ENCODE results near the gene PROZ.
A peak's percentile ranks its signal among the peaks of the same experiment; 100 is the strongest.

PROZ gene

DNA sequence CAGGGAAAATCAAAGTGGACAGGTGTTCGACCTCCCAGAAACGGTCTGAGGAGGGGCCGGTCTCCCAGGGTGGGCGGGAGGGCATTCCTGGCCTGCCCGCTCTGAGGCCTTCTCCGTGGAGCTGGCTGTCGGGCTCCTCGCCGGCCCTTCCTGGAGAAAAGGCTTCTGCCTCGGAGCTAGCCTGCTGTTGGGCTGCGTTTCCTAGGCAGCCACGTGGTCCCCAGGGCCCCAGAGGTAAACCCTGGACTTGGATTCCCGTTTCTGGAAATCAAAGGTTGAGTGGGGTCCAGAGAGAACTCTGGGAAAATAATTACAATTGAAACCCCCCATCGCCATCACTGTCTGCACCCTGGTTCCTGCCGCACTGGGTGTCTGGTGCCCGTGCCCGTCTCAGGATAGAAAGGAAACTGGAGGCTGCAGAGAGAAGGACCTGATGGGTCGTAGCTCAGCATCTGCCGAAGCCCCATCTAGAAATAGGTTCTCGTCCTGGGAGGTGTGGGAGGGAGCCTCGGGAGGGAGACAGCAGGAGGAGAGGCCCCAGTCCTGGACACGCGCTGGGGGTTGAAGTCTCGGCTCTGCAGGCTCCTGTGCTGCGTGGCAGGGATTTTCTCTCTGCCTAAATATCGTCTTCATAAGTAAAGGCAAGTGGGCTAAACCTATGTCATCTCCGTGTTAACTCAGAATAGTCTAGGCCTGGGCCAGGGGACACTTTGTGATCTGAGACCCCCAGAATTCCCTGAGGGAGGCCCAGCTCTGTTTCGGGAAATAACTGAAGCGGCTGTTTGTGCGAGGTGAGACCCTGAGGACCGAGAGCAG lies 7.7 kb upstream of the PROZ start:
- Histone ChIP-seq H3K9me3 (ENCODE audit: low read length) (no peaks in the 10 kb centered on the region), H3K36me3 (ENCODE audit: insufficient read depth, low read length) (no peaks in the 10 kb centered on the region), H2AFZ (ENCODE audit: low read depth, low read length) (no peak overlapping the region), H3K27me3 (ENCODE audit: insufficient read depth, low read length) (peaks cover 4% of the 10 kb centered on the region), H3K4me1 (ENCODE audit: insufficient read depth, low read length) (peaks cover 9% of the 10 kb centered on the region), H3K4me3 (ENCODE audit: low read length) (no peak overlapping the region)

DNA sequence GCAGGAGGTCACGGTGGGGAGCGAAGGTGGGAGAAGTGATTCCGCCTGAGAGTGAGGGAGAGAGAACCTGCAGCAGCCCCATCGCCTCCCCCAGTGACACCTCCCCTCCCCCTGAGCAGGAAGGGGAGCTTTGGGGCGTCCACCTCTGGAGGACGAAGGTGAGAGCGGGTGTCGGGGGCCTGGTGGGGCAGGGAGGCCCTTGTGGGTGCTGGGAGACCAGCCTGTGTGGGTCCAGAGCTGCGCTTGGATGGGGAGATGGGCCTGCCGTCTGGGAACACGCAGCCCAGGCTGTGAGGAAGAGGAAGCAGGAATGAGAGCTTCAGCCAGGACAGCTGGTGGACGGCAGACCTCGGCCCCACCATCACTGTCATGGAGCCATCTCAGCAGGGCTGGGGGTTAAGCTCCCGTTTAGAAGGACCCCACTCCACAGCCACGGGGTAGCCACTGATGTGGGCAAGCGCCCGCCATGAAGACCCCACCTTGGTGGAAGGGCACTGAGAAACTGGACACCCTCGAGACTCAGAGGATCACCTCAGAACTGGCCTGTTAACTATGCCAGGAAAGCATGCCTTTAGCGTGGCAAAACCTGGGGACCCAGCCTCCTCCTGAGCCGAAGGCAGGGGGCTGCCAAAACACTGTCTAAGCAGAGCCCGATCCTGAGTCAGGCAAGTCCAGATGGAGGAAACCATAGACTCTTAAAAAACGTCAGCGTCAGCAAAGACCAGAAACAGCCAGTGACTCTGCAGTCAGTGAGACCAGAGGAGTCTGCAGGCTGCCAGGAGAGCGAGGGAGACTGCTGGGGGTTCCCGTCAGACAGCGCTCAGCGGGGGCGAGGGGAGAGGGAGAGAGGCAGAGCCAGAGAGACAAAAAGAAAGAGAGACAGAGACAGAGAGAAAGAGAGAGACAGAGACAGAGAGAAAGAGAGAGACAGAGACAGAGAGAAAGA lies 6.4 kb upstream of the PROZ start:
- no peaks in the 10 kb centered on the region for H3K36me3 ChIP-seq (ENCODE audit: insufficient read depth, low read length)
- H3K27me3 ChIP-seq (ENCODE audit: insufficient read depth, low read length), result peaks cover 4% of the 10 kb centered on the region
- peaks cover 2% of the 10 kb centered on the region for H3K9me3 ChIP-seq (ENCODE audit: low read length)
- H2AFZ ChIP-seq (ENCODE audit: low read depth, low read length), result no peak overlapping the region
- peaks cover 9% of the 10 kb centered on the region for H3K4me1 ChIP-seq (ENCODE audit: insufficient read depth, low read length)
- no peak overlapping the region for H3K4me3 ChIP-seq (ENCODE audit: low read length)

- Histone ChIP-seq H3K36me3 (ENCODE audit: insufficient read depth, low read length) (no peaks in the 10 kb centered on the region), H2AFZ (ENCODE audit: low read depth, low read length) (no peak overlapping the region), H3K4me3 (ENCODE audit: low read length) (no peak overlapping the region), H3K9me3 (ENCODE audit: low read length) (peaks cover 2% of the 10 kb centered on the region), H3K27me3 (ENCODE audit: insufficient read depth, low read length) (peaks cover 8% of the 10 kb centered on the region), H3K4me1 (ENCODE audit: insufficient read depth, low read length) (peaks cover 9% of the 10 kb centered on the region)
Measured at GRCh38 chr13:113152691-113152983, 5.8 kb upstream of the PROZ start.

DNA sequence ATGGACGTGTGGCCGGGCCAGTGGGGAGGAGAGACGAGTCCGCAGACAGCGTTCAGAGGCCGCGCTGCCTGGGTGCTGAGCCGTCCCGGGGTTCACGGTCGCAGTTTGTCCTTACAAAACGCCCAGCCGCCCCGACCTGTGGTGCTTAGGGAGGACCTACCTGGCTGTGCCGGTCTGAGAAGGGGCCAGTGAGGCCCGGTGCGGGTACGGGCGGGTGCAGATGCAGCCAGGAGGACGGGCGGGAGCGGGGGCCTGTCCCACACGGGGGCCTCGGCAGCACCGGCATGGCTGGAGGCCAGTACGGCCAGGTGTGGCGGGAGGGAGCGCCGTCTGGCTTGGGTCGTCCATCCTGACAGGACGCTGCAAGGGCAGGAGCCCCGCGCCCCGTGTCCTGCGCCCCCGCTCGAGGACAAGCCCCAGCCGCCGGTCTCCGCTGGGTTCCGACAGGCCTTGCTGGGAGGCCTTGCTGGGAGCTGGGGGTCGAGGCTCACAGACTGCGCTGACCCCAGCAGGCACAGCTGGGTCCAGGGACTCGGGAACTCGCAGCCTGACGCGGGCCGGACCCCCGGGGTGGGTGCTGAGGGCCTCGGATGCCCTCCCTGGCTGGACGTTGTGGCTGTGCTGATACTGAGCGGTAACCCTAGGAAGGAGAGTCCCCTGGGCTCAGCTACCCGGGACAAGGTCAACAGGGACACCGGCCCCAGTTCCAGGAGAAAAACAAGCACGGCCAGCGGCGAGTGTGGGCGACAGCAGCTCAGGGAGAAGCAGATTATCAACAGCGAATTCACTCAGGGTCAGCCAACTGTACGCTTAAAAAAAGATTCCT lies 5.3 kb upstream of the PROZ start:
- H3K4me3 ChIP-seq (ENCODE audit: low read length), result peak overlapping the region; percentile 43
- H2AFZ ChIP-seq (ENCODE audit: low read depth, low read length), result peak overlapping the region; percentile 76
- peaks cover 11% of the 10 kb centered on the region for H3K4me1 ChIP-seq (ENCODE audit: insufficient read depth, low read length)
- peaks cover 2% of the 10 kb centered on the region for H3K9me3 ChIP-seq (ENCODE audit: low read length)
- peaks cover 8% of the 10 kb centered on the region for H3K27me3 ChIP-seq (ENCODE audit: insufficient read depth, low read length)
- no peaks in the 10 kb centered on the region for H3K36me3 ChIP-seq (ENCODE audit: insufficient read depth, low read length)

DNA sequence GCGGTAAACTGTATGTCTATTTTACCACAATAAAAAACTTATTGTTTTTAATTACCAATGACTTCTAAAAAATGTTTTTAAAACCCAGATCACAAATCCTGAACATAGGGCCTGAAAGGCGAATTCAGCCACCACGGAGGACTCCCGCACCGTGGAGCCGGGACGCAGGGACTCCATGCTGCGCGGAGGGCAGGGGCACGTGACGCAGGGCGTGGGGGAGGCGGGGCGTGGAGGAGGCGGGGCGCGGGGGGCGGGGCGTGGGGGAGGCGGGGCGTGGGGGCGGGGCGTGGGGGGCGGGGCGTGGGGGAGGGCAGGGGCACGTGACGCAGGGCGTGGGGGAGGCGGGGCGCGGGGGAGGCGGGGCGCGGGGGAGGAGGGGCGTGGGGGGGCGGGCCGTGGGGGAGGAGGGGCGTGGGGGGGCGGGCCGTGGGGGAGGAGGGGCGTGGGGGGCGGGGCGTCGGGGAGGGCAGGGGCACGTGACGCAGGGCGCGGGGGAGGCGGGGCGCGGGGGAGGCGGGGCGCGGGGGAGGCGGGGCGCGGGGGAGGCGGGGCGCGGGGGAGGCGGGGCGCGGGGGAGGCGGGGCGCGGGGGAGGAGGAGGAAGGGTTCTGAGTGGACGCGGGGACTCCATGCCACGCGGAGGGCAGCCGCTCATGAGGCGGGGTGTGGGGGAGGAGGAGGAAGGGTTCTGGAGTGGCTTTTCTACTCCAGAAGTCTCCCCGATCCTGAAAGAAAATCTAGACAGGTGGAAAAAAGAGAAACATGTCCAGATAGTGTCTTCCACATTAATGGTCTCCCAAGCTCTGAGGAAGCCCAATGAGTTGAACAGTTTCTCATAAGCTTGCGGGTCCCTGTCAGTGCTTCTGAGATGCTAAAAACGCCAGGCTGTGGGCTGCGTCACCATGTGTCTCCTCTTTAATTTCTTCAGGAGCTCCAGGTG lies 4.4 kb upstream of the PROZ start:
- Histone ChIP-seq H3K4me3 (ENCODE audit: low read length) (peak overlapping the region; percentile 43), H3K4me1 (ENCODE audit: insufficient read depth, low read length) (peaks cover 16% of the 10 kb centered on the region), H3K36me3 (ENCODE audit: insufficient read depth, low read length) (no peaks in the 10 kb centered on the region), H2AFZ (ENCODE audit: low read depth, low read length) (peak overlapping the region; percentile 76), H3K9me3 (ENCODE audit: low read length) (peaks cover 2% of the 10 kb centered on the region), H3K27me3 (ENCODE audit: insufficient read depth, low read length) (peaks cover 8% of the 10 kb centered on the region)

- no peaks in the 10 kb centered on the region for H3K36me3 ChIP-seq (ENCODE audit: insufficient read depth, low read length)
- H2AFZ ChIP-seq (ENCODE audit: low read depth, low read length), result no peak overlapping the region
- H3K9me3 ChIP-seq (ENCODE audit: low read length), result peaks cover 2% of the 10 kb centered on the region
- peaks cover 13% of the 10 kb centered on the region for H3K27me3 ChIP-seq (ENCODE audit: insufficient read depth, low read length)
- H3K4me1 ChIP-seq (ENCODE audit: insufficient read depth, low read length), result peaks cover 16% of the 10 kb centered on the region
- H3K4me3 ChIP-seq (ENCODE audit: low read length), result no peak overlapping the region
Measured at GRCh38 chr13:113155201-113155600, 3.2 kb upstream of the PROZ start.

DNA sequence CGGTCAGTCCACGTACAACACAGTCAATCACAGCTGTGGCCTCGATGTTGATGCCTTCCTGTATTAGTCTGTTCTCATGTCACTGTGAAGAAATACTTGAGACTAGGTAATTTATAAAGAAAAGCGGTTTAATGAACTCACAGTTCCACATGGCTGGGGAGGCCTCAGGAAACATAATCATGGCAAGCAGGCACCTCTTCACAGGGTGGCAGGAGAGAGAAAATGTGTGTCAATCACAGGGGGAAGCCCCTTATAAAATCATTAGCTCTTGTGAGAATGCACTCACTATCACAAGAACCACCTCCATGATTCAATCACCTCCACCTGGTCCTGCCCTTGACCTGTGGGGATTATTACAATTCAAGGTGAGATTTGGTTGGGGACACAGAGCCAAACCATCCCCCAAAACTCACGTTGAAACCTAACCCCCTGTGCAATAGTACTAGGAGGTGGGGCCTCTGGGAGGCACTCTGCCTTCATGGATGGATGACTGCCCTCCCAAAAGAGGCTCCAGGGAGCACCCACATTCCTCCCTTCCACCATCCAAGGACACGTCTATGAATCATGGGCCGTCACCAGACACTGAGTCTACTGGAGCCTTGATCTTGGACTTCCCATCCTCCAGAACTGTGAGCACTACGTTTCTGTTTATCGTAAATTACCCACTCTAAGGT lies 2.3 kb upstream of the PROZ start:
- Histone ChIP-seq H3K36me3 (ENCODE audit: insufficient read depth, low read length) (no peaks in the 10 kb centered on the region), H3K4me3 (ENCODE audit: low read length) (no peak overlapping the region), H3K27me3 (ENCODE audit: insufficient read depth, low read length) (peaks cover 15% of the 10 kb centered on the region), H3K9me3 (ENCODE audit: low read length) (peaks cover 2% of the 10 kb centered on the region), H2AFZ (ENCODE audit: low read depth, low read length) (no peak overlapping the region), H3K4me1 (ENCODE audit: insufficient read depth, low read length) (peaks cover 16% of the 10 kb centered on the region)

DNA sequence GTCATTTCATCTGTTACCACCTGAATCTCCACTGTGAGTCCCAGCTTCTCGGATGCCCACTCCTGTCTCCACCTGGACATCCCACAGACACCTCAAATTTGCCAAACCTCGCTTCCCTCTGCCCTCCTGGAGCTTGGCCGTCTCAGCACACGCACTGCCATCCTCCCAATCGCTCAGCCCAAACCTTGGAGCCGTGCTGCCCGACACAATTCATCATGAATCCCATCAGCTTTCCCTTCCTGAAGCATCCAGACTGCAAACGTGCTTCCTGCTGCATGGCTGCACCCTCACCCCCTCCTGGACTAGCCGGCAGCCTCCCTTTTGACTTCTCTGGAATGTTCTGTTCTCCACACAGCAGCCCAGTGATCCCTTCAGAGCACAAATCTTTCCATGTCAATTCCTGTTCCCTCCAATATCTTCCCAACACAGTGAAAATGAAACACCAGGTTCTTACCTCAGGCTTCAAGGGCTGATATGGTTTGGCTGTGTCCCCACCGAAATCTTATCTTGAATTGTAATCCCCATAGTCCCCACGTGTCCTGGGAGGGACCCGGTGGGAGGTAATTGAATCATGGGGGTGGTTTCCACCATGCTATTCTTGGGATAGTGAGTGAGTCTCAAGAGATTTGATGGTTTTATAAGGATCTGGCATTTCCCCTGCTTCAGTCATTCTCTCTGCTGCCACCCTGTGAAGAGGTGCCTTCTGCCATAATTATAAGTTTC lies 1.1 kb upstream of the PROZ start:
- H3K36me3 ChIP-seq (ENCODE audit: insufficient read depth, low read length), result no peaks in the 10 kb centered on the region
- H2AFZ ChIP-seq (ENCODE audit: low read depth, low read length), result no peak overlapping the region
- H3K4me1 ChIP-seq (ENCODE audit: insufficient read depth, low read length), result peaks cover 16% of the 10 kb centered on the region
- H3K27me3 ChIP-seq (ENCODE audit: insufficient read depth, low read length), result peaks cover 19% of the 10 kb centered on the region
- H3K4me3 ChIP-seq (ENCODE audit: low read length), result no peak overlapping the region
- H3K9me3 ChIP-seq (ENCODE audit: low read length), result peaks cover 2% of the 10 kb centered on the region

GRCh38 chr13:113158946-113159345 lies 498 bp downstream of the PROZ start:
- Histone ChIP-seq H3K36me3 (ENCODE audit: insufficient read depth, low read length) (no peaks in the 10 kb centered on the region), H2AFZ (ENCODE audit: low read depth, low read length) (no peak overlapping the region), H3K27me3 (ENCODE audit: insufficient read depth, low read length) (peaks cover 15% of the 10 kb centered on the region), H3K4me3 (ENCODE audit: low read length) (no peak overlapping the region), H3K9me3 (ENCODE audit: low read length) (peaks cover 2% of the 10 kb centered on the region), H3K4me1 (ENCODE audit: insufficient read depth, low read length) (peaks cover 10% of the 10 kb centered on the region)

DNA sequence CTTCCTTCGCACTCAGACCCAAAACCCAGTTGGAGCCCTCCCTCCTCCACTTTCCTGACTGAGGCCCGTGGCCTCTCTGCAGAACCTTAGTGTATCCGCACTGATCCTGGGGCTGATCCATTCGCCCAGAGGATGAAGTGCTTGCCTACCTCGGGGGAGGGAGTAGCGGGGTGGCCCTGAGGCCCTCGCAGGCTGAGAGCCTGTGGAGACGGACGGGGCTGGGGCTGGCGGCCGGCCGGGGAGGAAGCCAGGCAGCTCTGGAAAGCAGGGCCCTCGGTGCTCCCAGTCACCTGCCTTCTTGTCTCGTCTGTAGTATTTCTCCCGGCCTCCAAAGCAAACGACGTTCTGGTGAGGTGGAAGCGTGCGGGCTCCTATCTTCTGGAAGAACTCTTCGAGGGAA lies 1.3 kb downstream of the PROZ start:
- Histone ChIP-seq H3K4me3 (ENCODE audit: low read length) (no peak overlapping the region), H3K4me1 (ENCODE audit: insufficient read depth, low read length) (peaks cover 7% of the 10 kb centered on the region), H3K36me3 (ENCODE audit: insufficient read depth, low read length) (no peaks in the 10 kb centered on the region), H3K27me3 (ENCODE audit: insufficient read depth, low read length) (peaks cover 15% of the 10 kb centered on the region), H2AFZ (ENCODE audit: low read depth, low read length) (no peak overlapping the region), H3K9me3 (ENCODE audit: low read length) (peaks cover 2% of the 10 kb centered on the region)

- no peak overlapping the region for H2AFZ ChIP-seq (ENCODE audit: low read depth, low read length)
- H3K27me3 ChIP-seq (ENCODE audit: insufficient read depth, low read length), result peaks cover 15% of the 10 kb centered on the region
- H3K4me3 ChIP-seq (ENCODE audit: low read length), result no peak overlapping the region
- H3K4me1 ChIP-seq (ENCODE audit: insufficient read depth, low read length), result peaks cover 7% of the 10 kb centered on the region
- H3K9me3 ChIP-seq (ENCODE audit: low read length), result peaks cover 2% of the 10 kb centered on the region
- H3K36me3 ChIP-seq (ENCODE audit: insufficient read depth, low read length), result no peaks in the 10 kb centered on the region
Measured at GRCh38 chr13:113160983-113161382, 2.5 kb downstream of the PROZ start.
